Activated naive CD4-positive, alpha-beta T cell treated with anti-CD3 and anti-CD28 coated beads, Interleukin-2, amount 50 U/mL, for 72 hours (primary cell): ENCODE data around the gene PTTG1IP. TPM values are rescaled to one million over a fixed set of nuclear protein-coding genes. Genes with fewer than 3 reads are reported as not detected.

ENCODE experiments used
- ATAC-seq, 2 donors: fragments of 150-1000 bp; cut with Tn5 transposase; 2 replicates each; pipeline ENCODE4 v1.10.0; 2021; ENCODE audit warnings: mild to moderate bottlenecking in 2 of 2, moderate library complexity in 2 of 2
- DNase-seq, 2 donors: peaks; one replicate each; pipeline ENCODE4 v3.0.0; 2021 to 2022; ENCODE audit warnings: low spot score in 2 of 2
- H3K27ac Mint-ChIP-seq, 2 donors: one replicate each; pipeline ENCODE4 v1.8.0; 2022; ENCODE audit warnings: mild to moderate bottlenecking in 2 of 2, mixed read lengths in 2 of 2
- H3K36me3 Mint-ChIP-seq, 2 donors: one replicate each; pipeline ENCODE4 v1.8.0; 2022; ENCODE audit warnings: mixed read lengths in 2 of 2
- H3K9me3 Mint-ChIP-seq, 2 donors: one replicate each; pipeline ENCODE4 v1.8.0; 2022; ENCODE audit warnings: mixed read lengths in 2 of 2
- total RNA-seq, 2 donors: library from RNA; stranded (reverse); gene quantifications; one replicate each; pipeline ENCODE4 v1.2.3, GENCODE V29; 2022

The PTTG1IP gene
- total RNA-seq, 2 donors from 2014 or later = 61.7 to 99.8 TPM

DNA sequence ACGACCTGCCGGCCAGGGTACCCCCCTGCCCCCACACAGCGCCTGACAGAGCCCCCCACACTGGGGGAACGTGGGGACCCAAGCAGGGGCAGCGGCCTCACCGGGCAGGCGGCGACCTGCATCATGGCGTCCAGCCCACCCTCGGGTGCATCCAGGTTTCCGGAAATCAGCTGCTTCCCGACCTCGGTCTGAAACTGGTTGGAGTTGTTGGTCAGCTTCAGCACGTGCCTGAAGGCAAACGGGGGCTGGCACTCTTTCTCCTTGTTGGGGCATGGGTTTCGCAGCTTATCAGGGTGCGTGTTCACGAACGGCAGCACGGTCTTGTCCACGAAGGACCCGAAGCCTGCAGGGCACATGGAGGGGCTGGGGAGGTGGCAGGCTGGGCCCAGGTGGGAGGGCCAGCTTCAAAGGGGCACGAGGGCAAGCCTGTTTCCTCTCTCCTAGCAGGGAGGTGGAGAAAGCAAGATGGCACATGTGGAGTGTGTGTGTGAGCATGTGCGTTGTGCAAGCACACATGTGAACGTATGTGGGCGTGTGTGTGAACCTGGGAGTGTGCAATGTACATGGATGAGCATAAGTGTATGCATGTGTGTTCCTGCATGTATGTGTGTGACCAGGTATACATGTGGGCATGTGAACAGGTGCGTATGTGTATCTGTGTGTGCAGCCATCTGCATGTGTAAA is 28.0 kb upstream of the PTTG1IP start:
- peak overlapping the region in 1 of 2 donors; percentile 68 for H3K27ac Mint-ChIP-seq
- peaks cover 0 to 5% of the 10 kb centered on the region in 2 donors for H3K9me3 Mint-ChIP-seq
- no peak for DNase-seq
- H3K36me3 Mint-ChIP-seq = peaks cover 35 to 39% of the 10 kb centered on the region in 2 donors
- ATAC-seq = no peak

- H3K36me3 Mint-ChIP-seq = peaks cover 35% of the 10 kb centered on the region in 2 donors
- DNase-seq (no peak), ATAC-seq (no peak)
- peak overlapping the region; percentile 43 to 86 for H3K27ac Mint-ChIP-seq
- peaks cover 0 to 5% of the 10 kb centered on the region in 2 donors for H3K9me3 Mint-ChIP-seq
Observed at GRCh38 chr21:44900559-44901251, 27.2 kb upstream of the PTTG1IP start.

DNA sequence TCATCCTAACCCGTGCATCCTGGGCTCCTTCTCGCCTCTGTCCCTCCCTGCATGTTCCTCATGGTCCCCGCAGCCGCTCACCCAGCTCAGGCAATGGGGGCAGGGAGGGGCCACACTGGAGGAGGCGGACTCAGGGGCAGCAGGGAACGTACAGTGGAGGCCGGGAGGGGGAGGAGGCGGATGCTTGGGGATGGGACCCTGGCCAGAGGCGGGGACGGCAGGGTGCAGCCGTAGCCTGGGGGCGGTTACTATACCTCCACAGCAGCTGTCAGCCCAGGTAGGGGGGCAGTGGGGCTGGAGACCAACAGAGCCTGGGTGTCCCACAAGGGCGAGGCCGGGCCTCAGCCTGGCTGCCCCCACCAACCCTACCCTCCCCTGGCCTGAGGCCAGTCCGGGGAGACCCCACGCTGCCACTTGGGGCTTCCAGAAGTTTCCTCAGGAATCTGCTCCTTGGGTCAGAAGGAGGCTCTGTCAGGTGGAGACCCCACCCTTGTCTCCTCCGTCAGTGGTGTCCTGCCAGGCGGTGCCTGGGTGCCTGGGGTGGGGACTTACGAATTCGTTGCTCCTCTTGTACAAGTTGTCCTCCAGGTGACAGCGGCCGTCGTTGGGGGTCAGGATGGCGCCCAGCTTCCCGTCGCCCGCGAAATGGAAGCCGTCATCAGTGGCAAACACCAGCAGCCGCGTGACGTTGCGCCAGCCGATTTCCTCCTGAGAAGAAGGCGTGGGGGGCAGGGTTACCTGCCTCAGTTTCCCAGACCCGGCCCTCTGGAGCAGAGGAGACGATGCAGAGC is 26.5 kb upstream of the PTTG1IP start:
- DNase-seq = no peak
- H3K27ac Mint-ChIP-seq = peak overlapping the region; percentile 43 to 86
- peaks cover 35% of the 10 kb centered on the region in 2 donors for H3K36me3 Mint-ChIP-seq
- H3K9me3 Mint-ChIP-seq = peaks cover 0 to 5% of the 10 kb centered on the region in 2 donors
- no peak for ATAC-seq

GRCh38 chr21:44898851-44899767 is 25.6 kb upstream of the PTTG1IP start:
- ATAC-seq (no peak), DNase-seq (no peak)
- Mint-ChIP-seq H3K9me3 (peaks cover 0 to 5% of the 10 kb centered on the region in 2 donors), H3K36me3 (peaks cover 28 to 29% of the 10 kb centered on the region in 2 donors), H3K27ac (no peak overlapping the region)

GRCh38 chr21:44898011-44898488 is 24.6 kb upstream of the PTTG1IP start:
- H3K27ac Mint-ChIP-seq = peak overlapping the region; percentile 25 to 50
- ATAC-seq = no peak
- H3K9me3 Mint-ChIP-seq = peaks cover 0 to 4% of the 10 kb centered on the region in 2 donors
- H3K36me3 Mint-ChIP-seq = peaks cover 21 to 26% of the 10 kb centered on the region in 2 donors
- DNase-seq = no peak

GRCh38 chr21:44897326-44898010 is 24.0 kb upstream of the PTTG1IP start:
- Mint-ChIP-seq H3K36me3 (peaks cover 15 to 20% of the 10 kb centered on the region in 2 donors), H3K27ac (peak overlapping the region in 1 of 2 donors; percentile 25), H3K9me3 (no peaks in the 10 kb centered on the region)
- ATAC-seq (peak in 1 of 2 donors; percentile 16), DNase-seq (no peak)

- peaks cover 7 to 12% of the 10 kb centered on the region in 2 donors for H3K36me3 Mint-ChIP-seq
- peak overlapping the region in 1 of 2 donors; percentile 44 for H3K27ac Mint-ChIP-seq
Observed at GRCh38 chr21:44896561-44897286, 23.2 kb upstream of the PTTG1IP start.

GRCh38 chr21:44895859-44896258 is 22.4 kb upstream of the PTTG1IP start:
- no peaks in the 10 kb centered on the region for H3K9me3 Mint-ChIP-seq
- peak overlapping the region in 1 of 2 donors; percentile 79 for H3K27ac Mint-ChIP-seq

More at GRCh38 chr21:44896561-44897286, 23.2 kb upstream of the PTTG1IP start:
- DNase-seq = no peak
- no peaks in the 10 kb centered on the region for H3K9me3 Mint-ChIP-seq
- no peak for ATAC-seq

GRCh38 chr21:44894687-44895302 is 21.3 kb upstream of the PTTG1IP start:
- DNase-seq (no peak), ATAC-seq (no peak)
- Mint-ChIP-seq H3K27ac (peak overlapping the region; percentile 3 to 77), H3K36me3 (peaks cover 4% of the 10 kb centered on the region in 2 donors), H3K9me3 (no peaks in the 10 kb centered on the region)

More at GRCh38 chr21:44895859-44896258, 22.4 kb upstream of the PTTG1IP start:
- ATAC-seq (no peak), DNase-seq (no peak)
- peaks cover 4 to 12% of the 10 kb centered on the region in 2 donors for H3K36me3 Mint-ChIP-seq

DNA sequence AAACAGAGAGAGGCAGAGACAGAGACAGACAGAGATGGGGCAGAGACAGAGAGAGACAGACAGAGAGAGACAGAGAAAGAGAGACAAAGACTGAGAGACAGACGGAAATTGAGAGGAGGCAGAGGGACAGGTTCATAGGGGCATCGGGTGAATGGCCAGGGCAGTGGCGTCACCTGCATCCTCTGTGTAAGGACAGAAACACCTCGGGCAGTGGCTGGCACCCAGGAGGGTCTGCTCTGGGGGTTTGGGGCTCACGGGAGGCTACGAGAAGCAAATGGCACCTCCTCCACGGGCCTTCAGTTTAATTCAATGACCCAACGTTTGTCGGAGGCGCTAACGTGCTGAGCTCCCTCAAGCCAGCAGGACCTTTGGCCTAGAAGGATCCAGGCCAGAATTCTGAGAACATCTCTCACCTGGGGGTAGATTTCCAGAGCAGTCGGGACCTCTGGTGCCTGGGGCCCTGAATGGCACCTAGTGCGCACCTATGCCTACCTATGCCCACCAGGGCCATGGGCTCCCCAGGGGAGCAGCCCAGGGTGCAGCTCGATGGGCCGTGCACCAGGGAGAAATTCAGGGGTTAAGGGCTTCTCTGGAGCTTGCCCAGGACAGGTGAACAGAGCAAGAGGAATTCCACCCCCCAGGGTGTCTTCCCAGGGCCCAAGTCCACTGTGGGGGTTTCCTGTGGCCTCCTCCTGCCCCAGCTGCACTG is 20.6 kb upstream of the PTTG1IP start:
- Mint-ChIP-seq H3K9me3 (no peaks in the 10 kb centered on the region), H3K27ac (peak overlapping the region; percentile 3 to 11), H3K36me3 (peaks cover 4% of the 10 kb centered on the region in 2 donors)
- DNase-seq (no peak), ATAC-seq (no peak)

DNA sequence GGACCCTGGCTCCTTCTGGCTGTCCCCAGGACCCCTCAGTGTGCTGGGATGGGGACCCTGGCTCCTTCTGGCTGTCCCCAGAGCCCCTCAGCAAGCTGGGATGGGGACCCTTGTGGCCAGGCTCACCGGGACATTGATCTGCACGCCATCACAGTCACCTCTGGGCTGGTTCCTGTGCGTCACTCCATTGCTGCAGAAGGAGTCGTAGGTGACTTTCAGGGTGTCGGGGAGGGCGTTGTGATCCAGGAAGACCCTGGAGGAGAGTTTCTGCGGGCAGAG is 19.7 kb upstream of the PTTG1IP start:
- Mint-ChIP-seq H3K36me3 (peaks cover under 1% of the 10 kb centered on the region in 2 donors), H3K27ac (peak overlapping the region; percentile 11 to 39), H3K9me3 (no peaks in the 10 kb centered on the region)
- peak in 1 of 2 donors; percentile 19 for ATAC-seq
- DNase-seq = no peak

DNA sequence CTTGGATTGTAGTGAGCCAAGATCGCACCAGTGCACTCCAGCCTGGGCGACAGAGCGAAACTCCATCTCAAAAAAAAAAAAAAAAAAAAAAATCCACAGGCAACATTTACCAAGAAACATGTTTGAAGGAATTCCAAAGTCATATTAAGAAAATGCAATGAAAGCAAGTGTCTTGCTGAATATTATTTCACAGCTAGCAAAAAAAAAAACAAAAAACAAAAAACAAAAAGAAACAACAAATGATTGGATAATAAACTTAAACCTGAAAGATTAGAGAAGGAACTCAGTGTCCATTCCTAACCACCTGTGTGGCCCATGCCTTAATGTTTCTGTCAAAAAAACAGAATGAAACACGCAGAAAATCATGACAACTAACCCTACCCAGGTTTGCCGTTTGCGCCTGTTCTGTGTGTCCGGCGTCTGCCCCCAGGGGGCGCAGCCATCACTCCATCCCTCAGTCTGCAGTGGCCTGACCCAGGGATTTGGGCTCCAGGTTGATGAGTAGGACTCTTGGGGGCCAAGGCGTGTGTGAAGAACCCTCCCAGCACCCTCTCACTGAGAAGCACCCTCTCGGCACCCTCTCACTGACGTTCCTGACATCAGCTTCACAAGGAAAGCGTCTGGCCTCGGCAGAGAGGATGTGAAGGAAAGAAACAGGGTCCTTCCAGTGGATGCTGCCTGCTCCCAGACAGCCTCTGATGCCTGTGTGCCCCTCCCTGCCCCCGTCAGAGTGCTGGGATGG is 19.2 kb upstream of the PTTG1IP start:
- peak overlapping the region; percentile 39 to 44 for H3K27ac Mint-ChIP-seq

DNA sequence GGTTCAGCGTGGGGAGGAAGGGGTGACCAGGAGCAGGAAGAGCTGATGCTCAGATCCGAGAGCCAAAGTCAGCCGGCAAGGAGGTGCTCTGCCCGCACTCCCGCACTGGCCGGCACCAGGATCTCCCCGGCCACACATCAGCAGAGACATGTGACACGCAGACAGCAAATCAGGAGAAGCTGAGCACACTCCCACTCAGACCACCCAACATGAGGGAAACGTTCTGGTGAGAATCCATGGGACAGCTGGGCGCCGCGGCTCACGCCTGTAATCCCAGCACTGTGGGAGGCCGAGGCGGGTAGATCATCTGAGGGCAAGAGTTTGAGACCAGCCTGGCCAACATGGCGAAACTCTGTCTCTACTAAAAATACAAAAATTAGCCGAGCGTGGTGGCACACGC is 18.6 kb upstream of the PTTG1IP start:
- DNase-seq = no peak
- H3K36me3 Mint-ChIP-seq = peaks cover 0 to 7% of the 10 kb centered on the region in 2 donors
- H3K27ac Mint-ChIP-seq = peak overlapping the region; percentile 39 to 44
- H3K9me3 Mint-ChIP-seq = no peaks in the 10 kb centered on the region
- ATAC-seq = no peak

More for the DNA sequence above, 19.2 kb upstream of the PTTG1IP start:
- Mint-ChIP-seq H3K9me3 (no peaks in the 10 kb centered on the region), H3K36me3 (peaks cover 0 to under 1% of the 10 kb centered on the region in 2 donors)
- peak; percentile 79 to 83 for DNase-seq
- ATAC-seq = peak; percentile 74 to 88
